ENCODE measurements around the gene KCNMA1. TPM values are rescaled to one million over a fixed set of nuclear protein-coding genes. Genes with fewer than 3 reads are reported as not detected.

KCNMA1 gene
- polyA plus RNA-seq, 1 donor from 2014 or later, result 60.8 TPM

DNA sequence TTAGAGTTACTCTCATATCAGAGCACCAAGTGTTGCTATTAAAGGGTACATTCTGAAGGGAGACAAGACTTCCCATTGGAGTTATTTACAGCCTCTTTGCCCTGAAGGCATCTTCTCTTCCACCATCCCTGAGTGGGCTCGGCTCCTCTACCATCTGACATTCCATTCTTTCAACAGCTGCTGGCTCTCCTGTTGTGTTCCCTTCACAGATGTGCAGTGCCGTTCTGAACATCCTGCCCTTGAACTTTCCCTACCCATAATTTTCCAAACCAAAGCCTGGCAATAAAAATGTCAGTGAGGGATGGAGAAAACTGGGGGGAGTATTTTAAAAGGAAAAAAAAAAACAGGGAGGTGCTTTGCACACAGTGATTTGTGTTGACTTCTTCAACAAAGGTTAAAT is 392.9 kb downstream of the KCNMA1 start:
- no peak overlapping the region for H3K9ac ChIP-seq (ENCODE audit: low read length)
- no peaks in the 10 kb centered on the region for H3K27me3 ChIP-seq (ENCODE audit: insufficient read depth, low read depth, low read length)
- H3K79me2 ChIP-seq (replicated peaks; ENCODE audit: insufficient read depth, low read length), result no peaks in the 10 kb centered on the region
- H3K9me3 ChIP-seq (ENCODE audit: low read length), result no peaks in the 10 kb centered on the region
- no peak overlapping the region for H3K4me2 ChIP-seq (ENCODE audit: low read length)
- H3K9me2 ChIP-seq (ENCODE audit: insufficient read depth, low read length), result no peaks in the 10 kb centered on the region
- no peak overlapping the region for H3K27ac ChIP-seq (ENCODE audit: low read length)
- no peaks in the 10 kb centered on the region for H3K36me3 ChIP-seq (ENCODE audit: insufficient read depth, low read length)
- H2AFZ ChIP-seq (ENCODE audit: low read depth, low read length), result no peak overlapping the region
- H3F3A ChIP-seq (ENCODE audit: insufficient read depth, low read length, poor library complexity, severe bottlenecking), result peaks cover 6% of the 10 kb centered on the region
- TF ChIP-seq SMC3 (conservative IDR thresholded peaks at IDR 0.05; ENCODE audit: poor library complexity) (no peak), TAF1 (IDR thresholded peaks at IDR 0.05; ENCODE audit: low read depth) (no peak), POLR2AphosphoS5 (IDR thresholded peaks at IDR 0.05) (no peak), MXI1 (conservative IDR thresholded peaks at IDR 0.05; ENCODE audit: poor library complexity, severe bottlenecking) (no peak), EP300 (conservative IDR thresholded peaks at IDR 0.05; ENCODE audit: poor library complexity, severe bottlenecking) (no peak), EZH2 (IDR thresholded peaks at IDR 0.05; ENCODE audit: borderline replicate concordance, insufficient read depth, low read length, poor library complexity, severe bottlenecking) (no peak), RAD21 (conservative IDR thresholded peaks at IDR 0.05) (no peak)
- TF ChIP-seq, protein P1, sequence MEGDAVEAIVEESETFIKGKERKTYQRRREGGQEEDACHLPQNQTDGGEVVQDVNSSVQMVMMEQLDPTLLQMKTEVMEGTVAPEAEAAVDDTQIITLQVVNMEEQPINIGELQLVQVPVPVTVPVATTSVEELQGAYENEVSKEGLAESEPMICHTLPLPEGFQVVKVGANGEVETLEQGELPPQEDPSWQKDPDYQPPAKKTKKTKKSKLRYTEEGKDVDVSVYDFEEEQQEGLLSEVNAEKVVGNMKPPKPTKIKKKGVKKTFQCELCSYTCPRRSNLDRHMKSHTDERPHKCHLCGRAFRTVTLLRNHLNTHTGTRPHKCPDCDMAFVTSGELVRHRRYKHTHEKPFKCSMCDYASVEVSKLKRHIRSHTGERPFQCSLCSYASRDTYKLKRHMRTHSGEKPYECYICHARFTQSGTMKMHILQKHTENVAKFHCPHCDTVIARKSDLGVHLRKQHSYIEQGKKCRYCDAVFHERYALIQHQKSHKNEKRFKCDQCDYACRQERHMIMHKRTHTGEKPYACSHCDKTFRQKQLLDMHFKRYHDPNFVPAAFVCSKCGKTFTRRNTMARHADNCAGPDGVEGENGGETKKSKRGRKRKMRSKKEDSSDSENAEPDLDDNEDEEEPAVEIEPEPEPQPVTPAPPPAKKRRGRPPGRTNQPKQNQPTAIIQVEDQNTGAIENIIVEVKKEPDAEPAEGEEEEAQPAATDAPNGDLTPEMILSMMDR (IDR thresholded peaks at IDR 0.05; ENCODE audit: poor library complexity, severe bottlenecking), result no peak
- TF ChIP-seq, protein P2, sequence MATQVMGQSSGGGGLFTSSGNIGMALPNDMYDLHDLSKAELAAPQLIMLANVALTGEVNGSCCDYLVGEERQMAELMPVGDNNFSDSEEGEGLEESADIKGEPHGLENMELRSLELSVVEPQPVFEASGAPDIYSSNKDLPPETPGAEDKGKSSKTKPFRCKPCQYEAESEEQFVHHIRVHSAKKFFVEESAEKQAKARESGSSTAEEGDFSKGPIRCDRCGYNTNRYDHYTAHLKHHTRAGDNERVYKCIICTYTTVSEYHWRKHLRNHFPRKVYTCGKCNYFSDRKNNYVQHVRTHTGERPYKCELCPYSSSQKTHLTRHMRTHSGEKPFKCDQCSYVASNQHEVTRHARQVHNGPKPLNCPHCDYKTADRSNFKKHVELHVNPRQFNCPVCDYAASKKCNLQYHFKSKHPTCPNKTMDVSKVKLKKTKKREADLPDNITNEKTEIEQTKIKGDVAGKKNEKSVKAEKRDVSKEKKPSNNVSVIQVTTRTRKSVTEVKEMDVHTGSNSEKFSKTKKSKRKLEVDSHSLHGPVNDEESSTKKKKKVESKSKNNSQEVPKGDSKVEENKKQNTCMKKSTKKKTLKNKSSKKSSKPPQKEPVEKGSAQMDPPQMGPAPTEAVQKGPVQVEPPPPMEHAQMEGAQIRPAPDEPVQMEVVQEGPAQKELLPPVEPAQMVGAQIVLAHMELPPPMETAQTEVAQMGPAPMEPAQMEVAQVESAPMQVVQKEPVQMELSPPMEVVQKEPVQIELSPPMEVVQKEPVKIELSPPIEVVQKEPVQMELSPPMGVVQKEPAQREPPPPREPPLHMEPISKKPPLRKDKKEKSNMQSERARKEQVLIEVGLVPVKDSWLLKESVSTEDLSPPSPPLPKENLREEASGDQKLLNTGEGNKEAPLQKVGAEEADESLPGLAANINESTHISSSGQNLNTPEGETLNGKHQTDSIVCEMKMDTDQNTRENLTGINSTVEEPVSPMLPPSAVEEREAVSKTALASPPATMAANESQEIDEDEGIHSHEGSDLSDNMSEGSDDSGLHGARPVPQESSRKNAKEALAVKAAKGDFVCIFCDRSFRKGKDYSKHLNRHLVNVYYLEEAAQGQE (IDR thresholded peaks at IDR 0.05; ENCODE audit: borderline replicate concordance), result no peak
- no peaks in the 10 kb centered on the region for H4K20me1 ChIP-seq (ENCODE audit: insufficient read depth)
- no peak overlapping the region for H3K4me3 ChIP-seq (ENCODE audit: low read length)

DNA sequence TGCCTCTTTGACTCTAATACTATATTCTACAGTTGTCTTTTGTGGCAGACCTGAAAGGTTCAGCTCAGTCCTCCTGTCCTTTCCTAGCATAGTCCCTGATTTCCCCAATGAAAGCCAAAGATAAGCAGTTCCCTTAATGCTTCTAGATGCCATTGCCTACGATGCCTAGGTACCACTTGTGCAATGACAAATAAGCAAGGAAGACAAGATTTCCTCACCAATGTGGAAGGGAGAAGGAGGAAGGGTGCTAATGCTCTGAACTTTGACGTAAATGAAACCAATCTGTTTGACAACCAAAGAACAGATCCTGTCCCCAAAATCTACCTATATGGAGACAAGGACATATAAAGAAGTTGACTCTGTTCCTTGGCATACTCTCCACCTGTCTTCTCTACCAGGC is 393.3 kb downstream of the KCNMA1 start:
- no peaks in the 10 kb centered on the region for H3K36me3 ChIP-seq (ENCODE audit: insufficient read depth, low read length)
- H3K9me3 ChIP-seq (ENCODE audit: low read length), result no peaks in the 10 kb centered on the region
- TF ChIP-seq RAD21 (conservative IDR thresholded peaks at IDR 0.05) (no peak), EP300 (conservative IDR thresholded peaks at IDR 0.05; ENCODE audit: poor library complexity, severe bottlenecking) (no peak), MXI1 (conservative IDR thresholded peaks at IDR 0.05; ENCODE audit: poor library complexity, severe bottlenecking) (no peak), POLR2AphosphoS5 (IDR thresholded peaks at IDR 0.05) (no peak), TAF1 (IDR thresholded peaks at IDR 0.05; ENCODE audit: low read depth) (no peak), SMC3 (conservative IDR thresholded peaks at IDR 0.05; ENCODE audit: poor library complexity) (no peak), EZH2 (IDR thresholded peaks at IDR 0.05; ENCODE audit: borderline replicate concordance, insufficient read depth, low read length, poor library complexity, severe bottlenecking) (no peak)
- TF ChIP-seq, protein P2 (IDR thresholded peaks at IDR 0.05; ENCODE audit: borderline replicate concordance), result no peak
- TF ChIP-seq, protein P1 (IDR thresholded peaks at IDR 0.05; ENCODE audit: poor library complexity, severe bottlenecking), result no peak
- no peak overlapping the region for H3K9ac ChIP-seq (ENCODE audit: low read length)
- peaks cover 6% of the 10 kb centered on the region for H3F3A ChIP-seq (ENCODE audit: insufficient read depth, low read length, poor library complexity, severe bottlenecking)
- no peaks in the 10 kb centered on the region for H4K20me1 ChIP-seq (ENCODE audit: insufficient read depth)
- no peak overlapping the region for H2AFZ ChIP-seq (ENCODE audit: low read depth, low read length)
- H3K79me2 ChIP-seq (replicated peaks; ENCODE audit: insufficient read depth, low read length), result no peaks in the 10 kb centered on the region
- no peaks in the 10 kb centered on the region for H3K9me2 ChIP-seq (ENCODE audit: insufficient read depth, low read length)
- no peak overlapping the region for H3K27ac ChIP-seq (ENCODE audit: low read length)
- H3K4me2 ChIP-seq (ENCODE audit: low read length), result no peak overlapping the region
- no peaks in the 10 kb centered on the region for H3K27me3 ChIP-seq (ENCODE audit: insufficient read depth, low read depth, low read length)
- H3K4me3 ChIP-seq (ENCODE audit: low read length), result no peak overlapping the region

All from neural cell (in vitro differentiated cells).